Measurements from ENCODE around the gene MEGF8.
"Not testable (repeated sequence)": the region's sequence is repeated elsewhere in the genome, so short reads cannot be mapped to it uniquely, and the experiment has no call there.

- not testable (repeated sequence) for TF ChIP-seq CTCF, POLR2A (IDR thresholded peaks at IDR 0.05)
Measured at GRCh38 chr19:42331333-42331732, 5.9 kb downstream of the MEGF8 start.
